HCT116 (cell line): ENCODE data around the gene TPST1. TPM values are rescaled to one million over a fixed set of nuclear protein-coding genes. Genes with fewer than 3 reads are reported as not detected.

ENCODE experiments used
- ATAC-seq: fragments of 200-7000 bp; cut with Tn5 transposase; 2 replicates; pipeline ENCODE4 v1.9.1; 2020; ENCODE audit warnings: mild to moderate bottlenecking, moderate library complexity
- BruUV-seq: library from RNA; stranded (reverse); fragments of 400-500 nt; replicated peaks from 2 replicates; lab custom pipeline; 2021; lab: Mats Ljungman, UMichigan
- CTCF ChIA-PET: fragments of 300-600 bp; sonication (Branson Sonifier 250); formaldehyde crosslinking; loops from one replicate; lab custom pipeline; 2021; ENCODE audit warnings: antibody characterized with exemption; lab: Charles Lee
- POLR2A ChIA-PET: fragments of 300-600, 350-600 bp; sonication (Branson Sonifier 250); formaldehyde crosslinking; loops from one replicate; lab custom pipeline; 2021; ENCODE audit warnings: antibody characterized with exemption; lab: Charles Lee
- RAD21 ChIA-PET, 2 experiments: fragments of 300-600 bp; sonication (Branson Sonifier 250); formaldehyde crosslinking; loops; one replicate each; lab custom pipeline; 2023; ENCODE audit warnings: low total read pairs in 2 of 2; ENCODE audit not compliant: uncharacterized antibody in 2 of 2, unreplicated experiment in 2 of 2, low non-redundant PET in 1 of 2; lab: Charles Lee
- DNase-seq: peaks from one replicate; pipeline ENCODE4 v3.0.0-alpha.2; 2010; ENCODE audit warnings: low read depth, low spot score
- H2AFZ ChIP-seq: fragments of 200-600 bp; shearing (Covaris generic), sonication (generic); 2 replicates; pipeline ENCODE4 v1.6.1; 2017; ENCODE audit warnings: low read depth, mixed run types, mixed read lengths, antibody characterized with exemption, low read length; ENCODE audit not compliant: poor library complexity, severe bottlenecking
- H3K27ac ChIP-seq: 2 replicates; pipeline ENCODE4 v1.5.1; 2012; ENCODE audit warnings: low read depth, low read length
- H3K27me3 ChIP-seq: fragments of 200-600 bp; sonication (generic); 2 replicates; pipeline ENCODE4 v1.6.1; 2016; ENCODE audit warnings: mixed run types, low read length, mixed read lengths; ENCODE audit not compliant: insufficient read depth
- H3K36me3 ChIP-seq, 2 experiments: fragments of 200-500 bp in 1 of 2; fragments of 200-600 bp in 1 of 2; sonication (Bioruptor generic) in 1 of 2; sonication (generic) in 1 of 2; 2 replicates each; pipeline versions ENCODE4 v1.5.1 to v1.6.1; 2014 to 2016; ENCODE audit warnings: low read length in 2 of 2, inconsistent platforms in 1 of 2, mixed read lengths in 1 of 2, mixed run types in 1 of 2; ENCODE audit not compliant: insufficient read depth in 2 of 2, control insufficient read depth in 1 of 2
- H3K4me1 ChIP-seq, 2 experiments: fragments of 200-600 bp in 1 of 2; sonication (generic) in 1 of 2; 2 replicates each; pipeline versions ENCODE4 v1.5.1 to v1.6.1; 2012 to 2017; ENCODE audit warnings: low read length in 2 of 2, inconsistent platforms in 1 of 2, mild to moderate bottlenecking in 1 of 2, mixed read lengths in 1 of 2, mixed run types in 1 of 2, moderate library complexity in 1 of 2; ENCODE audit not compliant: insufficient read depth in 2 of 2, control insufficient read depth in 1 of 2
- H3K4me2 ChIP-seq: fragments of 200-600 bp; sonication (generic); 2 replicates; pipeline ENCODE4 v1.6.1; 2017; ENCODE audit warnings: mixed run types, low read length, mixed read lengths
- H3K4me3 ChIP-seq, 2 experiments: fragments of 200-600 bp in 1 of 2; sonication (generic) in 1 of 2; replicated peaks in 1 of 2; 2 replicates each; pipeline ENCODE4 v1.5.1; 2011 to 2016; ENCODE audit warnings: low read length in 2 of 2, control low read depth in 1 of 2, low read depth in 1 of 2, mild to moderate bottlenecking in 1 of 2, mixed read lengths in 1 of 2, mixed run types in 1 of 2
- H3K79me2 ChIP-seq: fragments of 200-600 bp; sonication (generic); 2 replicates; pipeline ENCODE4 v1.6.1; 2017; ENCODE audit warnings: mild to moderate bottlenecking, mixed run types, low read length, moderate library complexity, mixed read lengths; ENCODE audit not compliant: insufficient read depth
- H3K9ac ChIP-seq: fragments of 200-600 bp; sonication (generic); 2 replicates; pipeline ENCODE4 v1.6.1; 2016; ENCODE audit warnings: low read length, mixed read lengths
- H3K9me2 ChIP-seq: fragments of 200-600 bp; sonication (generic), shearing (Covaris generic); 2 replicates; pipeline ENCODE4 v1.6.1; 2017; ENCODE audit warnings: mixed run types, mild to moderate bottlenecking, moderate library complexity; ENCODE audit not compliant: insufficient read depth
- H3K9me3 ChIP-seq, 2 experiments: fragments of 200-500 bp in 1 of 2; fragments of 200-600 bp in 1 of 2; sonication (Bioruptor generic) in 1 of 2; sonication (generic) in 1 of 2; 2 replicates each; pipeline ENCODE4 v1.6.1; 2014 to 2017; ENCODE audit warnings: low read length in 2 of 2, mixed read lengths in 2 of 2, inconsistent platforms in 1 of 2, low read depth in 1 of 2, mild to moderate bottlenecking in 1 of 2, mixed run types in 1 of 2, moderate library complexity in 1 of 2; ENCODE audit not compliant: control insufficient read depth in 1 of 2, insufficient read depth in 1 of 2
- H4K20me1 ChIP-seq: fragments of 200-600 bp; sonication (generic), shearing (Covaris generic); 2 replicates; pipeline ENCODE4 v1.6.1; 2017; ENCODE audit warnings: mixed run types, mild to moderate bottlenecking, moderate library complexity; ENCODE audit not compliant: insufficient read depth
- CBX3 ChIP-seq: IDR thresholded peaks from 2 replicates; pipeline ENCODE4 v1.6.1; 2012; ENCODE audit warnings: low read depth
- CEBPB ChIP-seq: IDR thresholded peaks from 2 replicates; pipeline ENCODE4 v1.6.1; 2012; ENCODE audit warnings: low read depth
- ELF1 ChIP-seq: IDR thresholded peaks from 2 replicates; pipeline ENCODE4 v1.6.1; 2012; ENCODE audit warnings: low read depth, borderline replicate concordance
- JUND ChIP-seq: IDR thresholded peaks from 2 replicates; pipeline ENCODE4 v1.6.1; 2012
- POLR2A ChIP-seq: IDR thresholded peaks from 2 replicates; pipeline ENCODE4 v1.7.0; 2011; ENCODE audit warnings: borderline replicate concordance; ENCODE audit not compliant: insufficient read depth, insufficient read length; ENCODE audit errors: extremely low read depth
- TCF7L2 ChIP-seq: IDR thresholded peaks from 2 replicates; pipeline ENCODE4 v1.7.0; 2011; ENCODE audit warnings: borderline replicate concordance, inconsistent platforms; ENCODE audit not compliant: insufficient read depth, insufficient read length; ENCODE audit errors: extremely low read depth
- YY1 ChIP-seq: IDR thresholded peaks from 2 replicates; pipeline ENCODE4 v1.6.1; 2011; ENCODE audit warnings: low read length, low read depth, moderate library complexity, mild to moderate bottlenecking; ENCODE audit not compliant: insufficient replicate concordance; ENCODE audit errors: extremely low read depth
- ZNF274 ChIP-seq: fragments of 200-500 bp; sonication (Bioruptor generic); IDR thresholded peaks from 2 replicates; pipeline ENCODE4 v1.6.1; 2014; ENCODE audit warnings: mild to moderate bottlenecking, low read depth, low read length, inconsistent platforms
- intact Hi-C: fragments of 100-400 bp; cut with micrococcal nuclease; formaldehyde crosslinking; loops from 2 replicates; pipeline ENCODE4 v1.10.0; 2022
- total RNA-seq: library from RNA; stranded (reverse); gene quantifications from one replicate; pipeline ENCODE4 v1.2.1, GENCODE V29; 2021; ENCODE audit not compliant: unreplicated experiment
- TF ChIP-seq, protein P1 (sequence below): IDR thresholded peaks from 2 replicates; pipeline ENCODE4 v1.6.1; 2012
- TF ChIP-seq, protein P2 (sequence below): IDR thresholded peaks from 2 replicates; pipeline ENCODE4 v1.6.1; 2011; ENCODE audit warnings: mild to moderate bottlenecking, low read length, moderate library complexity; ENCODE audit not compliant: insufficient replicate concordance; ENCODE audit errors: extremely low read depth

Gene TPST1
- total RNA-seq, 1 experiment from 2014 or later, result 11.4 TPM

DNA sequence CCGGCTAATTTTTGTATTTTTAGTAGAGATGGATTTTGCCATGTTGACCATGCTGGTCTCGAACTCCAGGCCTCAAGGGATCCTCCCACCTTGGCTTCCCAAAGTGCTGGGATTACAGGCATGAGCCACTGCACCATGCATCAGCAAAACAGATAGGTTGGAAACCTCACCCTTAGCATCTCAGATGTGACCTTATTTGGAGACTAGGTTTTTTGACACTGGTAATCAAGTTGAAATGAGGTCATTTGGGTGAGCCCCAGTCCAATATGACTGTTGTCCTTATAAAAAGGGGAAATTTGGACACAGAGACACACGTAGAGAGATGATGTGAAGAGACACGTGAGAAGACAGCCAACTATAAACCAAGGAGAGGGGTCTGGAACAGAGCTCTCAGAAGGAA is 42.5 kb upstream of the TPST1 start:
- H3K36me3 ChIP-seq, result peaks cover 3 to 7% of the 10 kb centered on the region in 2 experiments; a peak in 3 of 4 replicates
- intact Hi-C loops, result no loop called here
- no peaks in the 10 kb centered on the region for H3K79me2 ChIP-seq
- no peaks in the 10 kb centered on the region for H3K27me3 ChIP-seq
- DNase-seq, result no peak
- H3K9me3 ChIP-seq, result no peaks in the 10 kb centered on the region
- no TSS peak for BruUV-seq
- H3K9me2 ChIP-seq, result no peaks in the 10 kb centered on the region
- CTCF ChIA-PET, result no interaction called here
- no peak overlapping the region for H3K27ac ChIP-seq
- no peak for ATAC-seq
- no peak overlapping the region for H3K4me2 ChIP-seq
- no peaks in the 10 kb centered on the region for H3K4me1 ChIP-seq
- H3K4me3 ChIP-seq, result no peak overlapping the region
- no peak for TF ChIP-seq ELF1
- no peak for TF ChIP-seq YY1
- TF ChIP-seq, protein P1, sequence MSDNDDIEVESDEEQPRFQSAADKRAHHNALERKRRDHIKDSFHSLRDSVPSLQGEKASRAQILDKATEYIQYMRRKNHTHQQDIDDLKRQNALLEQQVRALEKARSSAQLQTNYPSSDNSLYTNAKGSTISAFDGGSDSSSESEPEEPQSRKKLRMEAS, result no peak
- no peak for TF ChIP-seq JUND
- no peak for TF ChIP-seq CEBPB
- TF ChIP-seq CBX3, result no peak
- no peak for TF ChIP-seq POLR2A
- TF ChIP-seq ZNF274, result no peak
- TF ChIP-seq, protein P2, sequence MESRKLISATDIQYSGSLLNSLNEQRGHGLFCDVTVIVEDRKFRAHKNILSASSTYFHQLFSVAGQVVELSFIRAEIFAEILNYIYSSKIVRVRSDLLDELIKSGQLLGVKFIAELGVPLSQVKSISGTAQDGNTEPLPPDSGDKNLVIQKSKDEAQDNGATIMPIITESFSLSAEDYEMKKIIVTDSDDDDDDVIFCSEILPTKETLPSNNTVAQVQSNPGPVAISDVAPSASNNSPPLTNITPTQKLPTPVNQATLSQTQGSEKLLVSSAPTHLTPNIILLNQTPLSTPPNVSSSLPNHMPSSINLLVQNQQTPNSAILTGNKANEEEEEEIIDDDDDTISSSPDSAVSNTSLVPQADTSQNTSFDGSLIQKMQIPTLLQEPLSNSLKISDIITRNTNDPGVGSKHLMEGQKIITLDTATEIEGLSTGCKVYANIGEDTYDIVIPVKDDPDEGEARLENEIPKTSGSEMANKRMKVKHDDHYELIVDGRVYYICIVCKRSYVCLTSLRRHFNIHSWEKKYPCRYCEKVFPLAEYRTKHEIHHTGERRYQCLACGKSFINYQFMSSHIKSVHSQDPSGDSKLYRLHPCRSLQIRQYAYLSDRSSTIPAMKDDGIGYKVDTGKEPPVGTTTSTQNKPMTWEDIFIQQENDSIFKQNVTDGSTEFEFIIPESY, result no peak
- no peak for TF ChIP-seq TCF7L2
- TF ChIP-seq, all 23 proteins: peak for 0
- H4K20me1 ChIP-seq, result no peaks in the 10 kb centered on the region
- ChIA-PET RAD21 (no interaction called here), POLR2A (interaction anchor here (0.7 kb wide), 1 partner anchor 119 kb away, joined by 4 read pairs; no protein-coding TSS in a partner anchor)
- no peak overlapping the region for H3K9ac ChIP-seq
- no peak overlapping the region for H2AFZ ChIP-seq
